Lower leg skin (tissue), 4 donors: ENCODE results near the gene ZNF514. TPM values are rescaled to one million over a fixed set of nuclear protein-coding genes. Genes with fewer than 3 reads are reported as not detected.
"Not testable (repeated sequence)": the region's sequence is repeated elsewhere in the genome, so short reads cannot be mapped to it uniquely, and the experiment has no call there.

Experiments used
- DNase-seq, 2 donors: peaks; one replicate each; pipeline ENCODE4 v3.0.0-alpha.2; 2019; ENCODE audit warnings: low spot score in 2 of 2
- H3K4me3 ChIP-seq: fragments of 200-600 bp; sonication (generic); 2 replicates; pipeline ENCODE4 v1.5.1; 2017; ENCODE audit warnings: mild to moderate bottlenecking, low read depth; ENCODE audit not compliant: poor library complexity, severe bottlenecking
- CTCF ChIP-seq, 3 donors: fragments of 450-650 bp; IDR thresholded peaks; one replicate each; pipeline ENCODE4 v1.5.1; 2016; ENCODE audit warnings: antibody characterized with exemption in 3 of 3, mild to moderate bottlenecking in 3 of 3, moderate library complexity in 2 of 3
- POLR2A ChIP-seq, 2 donors: fragments of 450-650 bp; IDR thresholded peaks; one replicate each; pipeline ENCODE4 v1.6.1; 2016 to 2017; ENCODE audit warnings: antibody characterized with exemption in 2 of 2, mild to moderate bottlenecking in 1 of 2, moderate library complexity in 1 of 2
- WGBS, 2 donors: methylation state at CpG; one replicate each; pipeline ENCODE4 v1.1.5; 2018; 5-methylcytosine and 5-hydroxymethylcytosine counted together
- intact Hi-C: fragments of 100-400 bp; cut with DNase I; formaldehyde crosslinking; loops from one replicate; pipeline ENCODE4 v1.15.0; 2023; ENCODE audit warnings: low total_unique reads
- total RNA-seq, 4 donors: library from RNA; depleted of rRNA; stranded (reverse); fragments of >200 nt; gene quantifications; one replicate each; pipeline ENCODE4 v1.1.0, GENCODE V29; 2016

The ZNF514 gene
- total RNA-seq, 4 donors from 2014 or later, result 6.2 to 20.5 (median 14.2) TPM

GRCh38 chr2:95203911-95204310, 44.3 kb upstream of the ZNF514 start:
- intact Hi-C loops, result no loop called here
- TF ChIP-seq CTCF (IDR thresholded peaks at IDR 0.05), result no peak
- no peak for TF ChIP-seq POLR2A (IDR thresholded peaks at IDR 0.05)
- 93% methylated on average over 4 of the region's 4 CpGs for WGBS, 2 donors
- H3K4me3 ChIP-seq, result no peak overlapping the region
- DNase-seq, result no peak

GRCh38 chr2:95192956-95193355, 33.3 kb upstream of the ZNF514 start:
- intact Hi-C loops, result not testable (repeated sequence)
- 22 to 30% methylated on average over 15 of the region's 15 CpGs for WGBS, 2 donors

GRCh38 chr2:95185973-95186372, 26.3 kb upstream of the ZNF514 start:
- intact Hi-C loops, result no loop called here
- TF ChIP-seq POLR2A (IDR thresholded peaks at IDR 0.05) (no peak), CTCF (IDR thresholded peaks at IDR 0.05) (no peak)
- 82 to 84% methylated on average over 2 of the region's 2 CpGs for WGBS, 2 donors
- no peak overlapping the region for H3K4me3 ChIP-seq
- DNase-seq, result no peak

More at GRCh38 chr2:95192956-95193355, 33.3 kb upstream of the ZNF514 start:
- not testable (repeated sequence) for H3K4me3 ChIP-seq
- DNase-seq, result peak; percentile 37 to 89

GRCh38 chr2:95185197-95185596, 25.5 kb upstream of the ZNF514 start:
- TF ChIP-seq CTCF (IDR thresholded peaks at IDR 0.05), result no peak
- TF ChIP-seq POLR2A (IDR thresholded peaks at IDR 0.05), result no peak
- intact Hi-C loops, result no loop called here
- 96 to 98% methylated on average over 3 of the region's 3 CpGs for WGBS, 2 donors
- no peak overlapping the region for H3K4me3 ChIP-seq
- DNase-seq, result no peak

- intact Hi-C loops, result no loop called here
- TF ChIP-seq POLR2A (IDR thresholded peaks at IDR 0.05), result no peak
- no peak for TF ChIP-seq CTCF (IDR thresholded peaks at IDR 0.05)
- DNase-seq, result no peak
- WGBS, 2 donors, result 98% methylated on average over 18 of the region's 18 CpGs
- H3K4me3 ChIP-seq, result no peak overlapping the region
These were observed 22.1 kb upstream of the ZNF514 start for GRCh38 chr2:95181774-95182173.

- 85 to 88% methylated on average over 7 of the region's 7 CpGs for WGBS, 2 donors
- intact Hi-C loops, result no loop called here
- DNase-seq, result no peak
These were observed 19.8 kb upstream of the ZNF514 start for GRCh38 chr2:95179451-95179850.

More at GRCh38 chr2:95179451-95179850, 19.8 kb upstream of the ZNF514 start:
- TF ChIP-seq POLR2A (IDR thresholded peaks at IDR 0.05) (no peak), CTCF (IDR thresholded peaks at IDR 0.05) (no peak)
- H3K4me3 ChIP-seq, result no peak overlapping the region
